Measurements from ENCODE around the gene RPL5.

The RPL5 gene

GRCh38 chr1:92886886-92887419 is 55.1 kb downstream of the RPL5 start:
- Histone ChIP-seq H3K9me3 (ENCODE audit: insufficient read depth, low read length) (no peaks in the 10 kb centered on the region), H3K9ac (ENCODE audit: low read length) (no peak overlapping the region), H4K20me1 (ENCODE audit: low read depth, low read length) (no peaks in the 10 kb centered on the region), H2AFZ (ENCODE audit: low read depth, low read length, severe bottlenecking) (no peak overlapping the region), H3F3A (ENCODE audit: insufficient read depth) (0 out of 2 replicates have a peak, but pooled peaks cover 4% of the 10 kb centered on the region), H3K27me3 (ENCODE audit: low read length) (no peaks in the 10 kb centered on the region), H3K4me3 (ENCODE audit: insufficient read depth, low read length, poor library complexity, severe bottlenecking) (no peak overlapping the region), H3K9me2 (replicated peaks; ENCODE audit: insufficient read depth, low read length) (no peaks in the 10 kb centered on the region), H3K79me2 (ENCODE audit: insufficient read depth, low read length) (peaks cover 93% of the 10 kb centered on the region), H3K4me2 (ENCODE audit: low read depth, low read length, poor library complexity, severe bottlenecking) (no peak overlapping the region), H3K27ac (ENCODE audit: low read depth, low read length) (no peak overlapping the region), H3K36me3 (ENCODE audit: low read length) (no peaks in the 10 kb centered on the region; the same call in 1 of the 2 replicates)
- TF ChIP-seq EZH2phosphoT487 (conservative IDR thresholded peaks at IDR 0.05; ENCODE audit: low read length) (no peak), CTCF (IDR thresholded peaks at IDR 0.05; ENCODE audit: insufficient read depth, low read length, poor library complexity, severe bottlenecking) (no peak)

GRCh38 chr1:92887465-92887864 is 55.6 kb downstream of the RPL5 start:
- H3K9ac ChIP-seq (ENCODE audit: low read length): no peak overlapping the region
- 0 out of 2 replicates have a peak, but pooled peaks cover 4% of the 10 kb centered on the region for H3F3A ChIP-seq (ENCODE audit: insufficient read depth)
- H3K4me3 ChIP-seq (ENCODE audit: insufficient read depth, low read length, poor library complexity, severe bottlenecking): no peak overlapping the region
- H3K9me2 ChIP-seq (replicated peaks; ENCODE audit: insufficient read depth, low read length): no peaks in the 10 kb centered on the region
- H3K36me3 ChIP-seq (ENCODE audit: low read length): no peaks in the 10 kb centered on the region; the same call in 1 of the 2 replicates
- no peaks in the 10 kb centered on the region for H3K9me3 ChIP-seq (ENCODE audit: insufficient read depth, low read length)
- no peaks in the 10 kb centered on the region for H4K20me1 ChIP-seq (ENCODE audit: low read depth, low read length)
- TF ChIP-seq EZH2phosphoT487 (conservative IDR thresholded peaks at IDR 0.05; ENCODE audit: low read length) (no peak), CTCF (IDR thresholded peaks at IDR 0.05; ENCODE audit: insufficient read depth, low read length, poor library complexity, severe bottlenecking) (no peak)
- H3K79me2 ChIP-seq (ENCODE audit: insufficient read depth, low read length): peaks cover 88% of the 10 kb centered on the region
- no peaks in the 10 kb centered on the region for H3K27me3 ChIP-seq (ENCODE audit: low read length)
- H2AFZ ChIP-seq (ENCODE audit: low read depth, low read length, severe bottlenecking): no peak overlapping the region
- no peak overlapping the region for H3K4me2 ChIP-seq (ENCODE audit: low read depth, low read length, poor library complexity, severe bottlenecking)
- no peak overlapping the region for H3K27ac ChIP-seq (ENCODE audit: low read depth, low read length)

Measured in SU-DHL-6 (cell line).